Measurements from ENCODE around the gene GMDS.

DNA sequence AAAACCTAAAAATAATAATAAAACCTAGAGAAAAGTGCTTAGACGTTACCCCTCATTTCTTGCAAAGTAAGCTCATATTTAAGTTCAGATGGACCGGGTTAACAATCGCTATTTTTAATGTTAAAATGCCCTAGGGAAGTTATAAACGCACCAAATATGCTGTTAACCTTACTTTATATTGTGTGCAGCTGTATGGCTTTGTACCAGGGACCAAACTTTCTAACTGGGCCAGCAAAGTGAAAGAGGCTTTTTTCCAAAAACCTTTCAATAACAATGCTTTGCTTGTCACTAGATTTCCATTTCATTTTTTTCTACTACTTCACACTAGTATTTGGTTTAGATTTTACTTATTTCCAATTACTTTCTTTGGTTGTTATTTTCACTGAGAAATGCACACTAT lies 387.2 kb downstream of the GMDS start:
- TF ChIP-seq CTCF (IDR thresholded peaks at IDR 0.05; ENCODE audit: low read length) (no peak), EZH2phosphoT487 (IDR thresholded peaks at IDR 0.05; ENCODE audit: low read length) (no peak), EZH2 (optimal IDR thresholded peaks at IDR 0.05; ENCODE audit: low read depth, low read length) (no peak)
